ENCODE data around the gene C15orf39.

Gene C15orf39

DNA sequence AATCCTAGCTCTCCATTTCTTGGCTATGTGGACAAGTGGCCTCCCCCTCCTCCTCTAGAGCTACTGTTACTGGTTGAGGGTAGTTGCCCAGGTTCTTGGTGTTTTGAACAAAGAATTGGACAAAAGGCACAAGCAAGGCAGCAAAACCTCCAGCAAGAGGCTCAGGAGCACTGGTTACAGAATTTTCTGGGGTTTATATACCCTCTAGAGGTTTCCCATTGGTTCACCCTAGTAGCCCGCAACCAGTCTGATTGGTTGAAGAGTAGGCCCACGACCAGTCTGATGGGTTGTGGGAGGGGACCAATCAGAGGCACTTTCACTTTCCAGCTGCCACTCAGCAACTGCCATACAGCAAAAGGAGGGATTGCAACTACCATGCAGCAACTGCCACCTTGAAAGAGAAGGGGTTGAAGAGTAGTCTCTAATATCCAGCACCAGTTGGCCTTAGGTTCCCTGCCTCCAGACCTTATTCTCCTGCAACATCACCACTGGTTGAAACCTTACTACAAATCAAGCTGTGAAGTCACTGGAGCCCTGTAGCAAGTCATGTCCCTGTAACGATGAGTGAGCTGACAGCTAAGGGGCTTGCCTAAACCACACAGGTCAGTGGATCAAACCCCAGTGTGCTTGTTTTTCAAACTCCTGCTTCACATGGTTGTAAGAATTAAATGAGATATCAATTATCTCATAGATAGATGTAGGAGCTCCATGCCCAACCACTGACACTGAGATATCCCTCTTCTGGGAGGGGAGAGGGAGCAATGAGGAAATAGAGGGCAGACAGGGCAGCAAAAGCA lies 2.9 kb upstream of the C15orf39 start:
- peak; percentile 25 for DNase-seq

DNA sequence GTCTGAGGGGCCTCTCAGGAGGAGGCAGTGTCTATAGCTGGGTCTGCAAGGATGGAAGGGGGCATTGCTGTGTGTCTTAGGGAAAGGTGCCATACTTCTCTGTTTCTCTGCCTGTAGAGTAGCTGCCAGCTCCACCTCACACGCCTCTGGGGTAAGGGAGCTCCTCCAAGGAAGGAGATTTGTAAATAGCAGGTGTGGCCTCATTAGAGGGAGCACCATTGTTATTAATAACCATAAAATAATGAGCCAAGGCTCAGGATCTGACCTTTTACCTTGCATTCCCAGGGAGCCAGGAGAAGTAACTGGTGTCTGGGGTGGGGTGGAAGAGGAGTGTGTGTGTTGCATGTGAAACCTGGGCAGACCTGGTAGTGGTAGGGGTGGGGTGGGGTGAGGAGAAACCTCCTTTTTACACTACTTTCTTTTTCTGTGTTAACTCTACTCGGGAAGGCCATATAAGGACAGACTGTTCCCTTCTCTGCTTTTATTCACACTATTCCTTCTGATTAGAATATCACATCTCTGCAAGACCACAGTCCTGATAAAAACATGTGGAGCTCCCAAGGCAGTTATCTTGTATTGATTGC lies 2.2 kb upstream of the C15orf39 start:
- no peak for DNase-seq

DNA sequence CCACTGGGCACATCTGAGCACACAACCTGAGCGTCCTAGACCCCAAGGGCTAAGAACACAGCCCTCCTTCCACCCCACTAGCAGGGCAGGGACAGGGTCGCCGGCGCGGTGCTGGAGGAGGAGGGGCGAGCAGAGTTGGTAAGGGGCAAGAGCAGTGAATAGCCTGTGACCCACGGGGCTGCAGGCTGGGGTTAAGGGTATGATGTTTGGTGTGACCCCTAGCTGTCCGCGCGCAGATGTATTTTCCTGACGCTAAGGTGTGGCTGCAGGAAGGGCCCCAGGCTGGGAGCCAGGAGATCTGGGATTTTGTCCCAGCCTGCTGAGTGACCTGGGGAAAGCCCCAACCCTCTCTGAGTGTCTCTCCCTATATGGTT lies 1.3 kb upstream of the C15orf39 start:
- no peak for DNase-seq

DNA sequence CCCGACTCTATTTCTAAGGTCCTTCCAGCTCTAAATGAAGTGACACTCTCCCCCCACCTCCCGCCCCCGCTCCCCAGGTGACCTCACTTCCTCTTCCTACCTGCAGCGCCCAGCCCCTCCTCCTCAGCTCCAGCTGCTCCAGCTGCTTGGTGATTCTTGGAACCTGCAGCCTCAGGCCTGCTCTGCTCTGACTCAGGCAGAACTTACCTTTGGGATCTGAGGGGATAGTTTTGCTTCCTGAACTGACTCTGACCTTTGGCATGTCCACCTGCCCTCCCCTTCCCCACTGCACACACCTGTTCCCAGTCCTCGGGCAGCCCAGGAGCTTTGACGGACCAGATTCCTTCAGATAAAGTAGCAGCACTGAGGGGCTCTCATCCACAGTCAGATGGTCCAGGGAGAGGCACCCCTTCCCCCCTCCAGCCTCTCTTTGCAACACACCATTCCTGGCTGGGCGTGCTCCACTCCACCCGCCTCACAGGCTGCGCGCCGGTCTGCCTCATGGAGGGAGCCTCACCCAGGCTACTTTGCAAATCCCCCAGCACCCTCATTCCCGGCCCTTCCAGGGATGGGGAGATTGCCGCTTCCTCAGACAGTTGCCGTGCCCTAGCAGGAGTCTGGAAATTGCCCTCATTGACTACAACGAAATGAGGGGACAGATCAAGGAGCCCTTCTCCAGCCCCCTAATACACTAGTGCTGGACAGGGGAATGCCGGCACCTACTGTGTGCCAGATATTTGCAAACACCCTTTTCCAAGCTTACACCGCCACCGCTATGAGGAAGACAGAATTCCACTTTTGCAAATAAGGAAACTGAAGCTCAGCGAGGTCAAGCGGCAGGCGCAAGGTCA lies 692 bp upstream of the C15orf39 start:
- DNase-seq = no peak

DNA sequence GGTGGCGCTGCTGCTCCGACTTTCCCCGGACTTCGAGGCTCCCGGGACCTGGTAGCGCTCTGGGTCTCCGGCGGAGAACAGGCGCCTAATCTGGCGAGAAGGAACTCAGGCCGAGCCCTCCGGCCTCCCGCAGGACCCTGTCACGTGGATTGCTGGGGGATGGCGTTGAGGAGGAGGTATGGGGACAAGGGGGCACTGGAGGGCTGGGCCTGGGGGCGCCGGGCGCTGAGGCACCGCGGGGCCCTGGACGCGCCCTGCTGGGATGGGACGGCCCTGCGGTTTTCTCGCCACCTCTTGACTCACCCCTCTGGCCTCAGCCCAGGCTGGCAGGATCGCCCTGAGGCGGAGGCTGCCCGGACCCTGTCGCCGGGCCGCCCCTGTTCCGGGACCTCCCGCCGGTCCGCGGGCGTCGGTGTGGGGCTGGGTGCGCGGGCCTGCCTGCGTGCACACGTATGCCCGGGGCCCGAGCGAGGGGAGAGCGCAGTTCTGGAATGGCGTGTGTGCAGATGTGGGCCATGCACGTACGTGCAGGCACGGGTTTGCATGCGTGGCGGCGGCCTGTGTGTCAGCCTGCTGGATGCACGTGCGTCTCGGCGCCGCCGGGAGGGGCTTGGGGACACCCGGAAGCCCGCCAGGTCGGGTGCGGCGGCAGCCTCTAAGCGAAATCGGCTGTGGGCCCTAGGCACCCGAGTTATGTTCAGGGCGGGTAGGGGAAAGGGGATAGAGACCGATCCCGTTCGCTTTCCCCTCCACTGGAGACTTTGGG lies 752 bp downstream of the C15orf39 start:
- peak; percentile 57 for DNase-seq

DNA sequence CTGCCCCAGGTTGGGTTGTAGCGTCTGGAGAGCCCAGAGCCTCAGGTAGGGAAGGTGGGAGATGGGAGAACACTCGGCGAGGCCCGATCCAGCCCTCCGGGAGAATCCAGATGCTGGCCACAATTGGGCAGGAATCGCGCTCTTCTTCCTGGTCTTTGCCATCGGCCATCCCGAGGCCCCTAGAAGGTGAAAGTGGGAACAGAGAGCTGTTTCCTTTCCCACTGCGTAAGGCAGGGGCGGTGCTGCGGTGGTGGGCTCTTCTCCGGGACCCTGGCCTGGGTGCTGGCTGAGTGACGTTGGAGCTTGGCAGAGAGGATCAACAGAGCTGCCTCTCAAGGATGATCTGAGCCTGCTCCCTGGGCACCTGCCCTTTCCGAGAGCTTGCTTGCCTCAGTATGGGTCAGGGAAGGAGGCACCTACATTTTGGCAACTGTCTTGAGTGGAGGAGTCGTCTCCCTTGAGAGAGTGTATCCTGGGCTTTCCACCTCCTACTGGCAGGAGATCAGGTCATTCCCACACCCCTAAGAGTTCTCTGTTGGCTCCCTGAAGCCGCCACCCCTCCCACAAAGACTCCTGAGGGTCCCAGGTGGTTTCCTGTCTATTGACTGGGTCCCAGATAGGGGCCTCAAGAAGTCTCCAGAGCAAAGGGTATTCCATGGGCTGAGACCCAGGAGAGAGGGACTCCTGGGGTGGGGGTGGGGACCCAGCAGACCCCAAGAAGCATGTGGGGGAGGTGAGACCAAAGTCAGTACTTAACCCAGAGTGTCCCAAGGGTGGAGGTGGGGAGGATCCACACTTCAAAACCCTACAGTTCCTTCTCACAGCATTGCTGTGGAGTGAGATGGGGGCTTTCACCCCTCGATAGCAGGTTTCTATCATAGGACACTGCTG lies 1.6 kb downstream of the C15orf39 start:
- no peak for DNase-seq

DNA sequence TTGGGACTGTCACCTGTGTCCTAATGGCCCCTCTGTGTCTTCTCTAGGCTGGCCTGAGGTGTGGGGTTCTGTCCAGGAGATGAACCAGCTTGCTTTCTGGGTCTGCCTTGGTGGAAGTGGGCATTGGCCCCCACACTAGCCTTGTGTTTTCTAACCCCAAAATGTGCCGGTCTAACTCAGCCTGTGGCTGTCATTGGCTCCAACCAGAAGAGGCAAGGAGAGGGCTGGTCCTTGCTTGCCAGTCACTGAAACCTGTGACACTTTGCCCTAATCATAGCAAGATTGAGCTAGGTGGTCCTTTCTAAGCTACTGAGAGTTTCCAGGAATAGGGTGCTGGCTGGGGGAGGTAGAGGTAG lies 2.2 kb downstream of the C15orf39 start:
- no peak for DNase-seq

DNA sequence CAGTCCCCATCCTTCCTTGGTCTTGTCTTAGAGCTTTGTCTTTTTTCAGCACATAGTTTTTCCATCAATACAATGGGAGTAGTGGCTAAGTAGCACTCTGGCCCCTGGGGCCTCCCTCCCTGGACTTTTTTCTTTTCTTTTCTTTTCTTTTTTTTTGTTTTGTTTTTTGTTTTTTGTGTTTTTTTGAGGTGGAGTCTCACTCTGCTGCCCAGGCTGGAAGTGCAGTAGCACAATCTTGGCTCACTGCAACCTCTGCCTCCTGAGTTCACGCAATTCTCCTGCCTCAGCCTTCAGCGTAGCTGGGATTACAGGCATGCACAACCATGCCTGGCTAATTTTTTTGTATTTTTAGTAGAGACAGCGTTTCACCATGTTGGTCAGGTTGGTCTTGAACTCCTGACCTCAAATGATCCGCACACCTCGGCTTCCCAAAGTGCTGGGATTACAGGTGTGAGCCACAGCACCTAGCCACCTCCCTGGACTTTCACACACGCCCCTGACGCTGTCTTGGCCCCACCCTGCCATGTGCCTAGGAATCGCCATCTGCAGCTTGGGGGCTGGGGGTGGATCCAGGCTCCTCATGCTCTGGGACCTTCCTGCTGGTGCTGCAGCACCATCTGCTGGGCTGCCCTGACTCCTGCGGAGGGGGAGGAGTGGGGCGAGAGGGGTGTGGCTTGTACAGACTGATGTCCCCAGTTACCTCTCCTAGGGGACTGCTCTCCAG lies 2.8 kb downstream of the C15orf39 start:
- peak; percentile 85 for DNase-seq

DNA sequence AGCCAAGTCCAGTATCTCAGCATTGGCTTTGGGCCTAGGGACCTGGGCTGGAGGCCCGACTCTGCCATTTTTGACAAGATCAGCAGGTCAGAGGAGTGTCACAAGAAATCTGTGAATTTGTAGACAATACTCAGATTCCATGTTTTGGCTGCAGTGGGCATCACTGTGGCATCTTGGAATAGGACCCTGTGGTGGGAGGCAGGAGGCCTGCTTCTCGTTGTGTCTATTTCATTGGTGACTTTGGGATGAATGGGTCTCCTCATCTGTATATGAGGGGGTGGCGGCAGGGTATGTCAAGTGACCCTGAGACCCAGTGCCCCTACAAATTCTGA lies 3.3 kb downstream of the C15orf39 start:
- DNase-seq = no peak

DNA sequence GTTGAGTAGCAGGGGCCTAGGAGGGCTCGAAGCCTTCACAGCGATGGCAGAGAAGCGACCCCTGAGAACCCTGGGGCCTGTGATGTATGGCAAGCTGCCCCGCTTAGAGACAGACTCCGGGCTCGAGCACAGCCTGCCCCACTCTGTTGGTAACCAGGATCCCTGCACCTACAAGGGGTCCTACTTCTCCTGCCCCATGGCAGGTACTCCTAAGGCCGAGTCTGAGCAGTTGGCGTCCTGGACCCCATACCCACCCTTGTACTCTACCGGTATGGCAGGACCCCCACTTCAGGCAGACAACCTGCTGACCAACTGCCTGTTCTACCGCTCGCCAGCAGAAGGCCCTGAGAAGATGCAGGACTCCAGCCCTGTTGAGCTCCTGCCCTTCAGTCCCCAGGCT lies 4.3 kb downstream of the C15orf39 start:
- no peak for DNase-seq

DNA sequence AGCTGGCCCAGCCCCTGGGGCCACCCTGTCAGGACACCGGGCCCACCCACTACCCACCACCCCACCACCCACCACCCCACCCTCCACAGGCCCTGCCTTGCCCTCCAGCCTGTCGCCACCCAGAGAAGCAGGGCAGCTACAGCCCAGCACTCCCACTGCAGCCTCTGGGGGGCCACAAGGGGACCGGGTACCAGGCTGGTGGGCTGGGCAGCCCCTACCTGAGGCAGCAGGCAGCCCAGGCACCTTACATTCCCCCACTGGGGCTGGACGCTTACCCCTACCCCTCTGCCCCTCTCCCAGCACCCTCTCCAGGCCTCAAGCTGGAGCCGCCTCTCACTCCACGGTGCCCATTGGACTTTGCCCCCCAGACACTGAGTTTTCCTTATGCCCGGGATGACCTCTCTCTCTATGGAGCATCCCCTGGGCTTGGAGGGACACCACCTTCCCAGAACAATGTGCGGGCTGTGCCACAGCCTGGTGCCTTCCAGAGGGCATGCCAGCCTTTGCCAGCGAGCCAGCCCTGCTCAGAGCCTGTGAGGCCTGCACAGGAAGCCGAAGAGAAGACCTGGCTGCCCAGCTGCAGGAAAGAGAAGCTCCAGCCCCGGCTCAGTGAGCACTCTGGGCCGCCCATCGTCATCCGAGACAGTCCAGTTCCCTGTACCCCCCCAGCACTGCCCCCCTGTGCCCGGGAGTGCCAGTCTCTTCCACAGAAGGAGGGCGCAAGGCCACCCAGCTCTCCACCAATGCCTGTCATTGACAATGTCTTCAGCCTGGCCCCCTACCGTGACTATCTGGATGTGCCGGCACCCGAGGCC lies 5.3 kb downstream of the C15orf39 start:
- no peak for DNase-seq

DNA sequence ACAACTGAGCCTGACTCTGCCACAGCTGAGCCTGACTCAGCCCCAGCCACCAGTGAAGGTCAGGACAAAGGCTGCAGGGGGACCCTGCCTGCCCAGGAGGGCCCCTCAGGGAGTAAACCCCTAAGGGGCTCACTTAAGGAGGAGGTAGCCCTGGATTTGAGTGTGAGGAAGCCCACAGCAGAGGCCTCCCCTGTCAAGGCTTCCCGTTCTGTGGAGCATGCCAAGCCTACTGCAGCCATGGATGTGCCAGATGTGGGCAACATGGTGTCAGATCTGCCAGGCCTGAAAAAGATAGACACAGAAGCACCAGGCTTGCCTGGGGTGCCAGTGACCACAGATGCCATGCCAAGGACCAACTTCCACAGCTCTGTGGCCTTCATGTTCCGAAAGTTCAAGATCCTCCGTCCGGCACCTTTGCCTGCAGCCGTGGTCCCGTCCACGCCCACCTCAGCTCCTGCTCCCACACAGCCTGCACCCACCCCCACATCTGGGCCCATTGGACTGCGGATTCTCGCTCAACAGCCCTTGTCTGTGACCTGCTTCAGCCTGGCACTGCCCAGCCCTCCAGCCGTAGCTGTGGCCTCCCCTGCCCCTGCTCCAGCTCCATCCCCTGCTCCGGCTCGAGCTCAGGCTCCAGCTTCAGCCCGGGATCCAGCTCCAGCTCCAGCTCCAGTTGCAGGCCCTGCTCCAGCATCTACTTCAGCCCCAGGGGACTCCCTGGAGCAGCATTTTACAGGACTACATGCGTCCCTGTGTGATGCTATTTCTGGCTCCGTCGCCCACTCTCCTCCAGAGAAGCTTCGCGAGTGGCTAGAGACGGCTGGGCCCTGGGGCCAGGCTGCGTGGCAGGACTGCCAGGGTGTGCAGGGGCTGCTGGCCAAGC lies 6.2 kb downstream of the C15orf39 start:
- no peak for DNase-seq

DNA sequence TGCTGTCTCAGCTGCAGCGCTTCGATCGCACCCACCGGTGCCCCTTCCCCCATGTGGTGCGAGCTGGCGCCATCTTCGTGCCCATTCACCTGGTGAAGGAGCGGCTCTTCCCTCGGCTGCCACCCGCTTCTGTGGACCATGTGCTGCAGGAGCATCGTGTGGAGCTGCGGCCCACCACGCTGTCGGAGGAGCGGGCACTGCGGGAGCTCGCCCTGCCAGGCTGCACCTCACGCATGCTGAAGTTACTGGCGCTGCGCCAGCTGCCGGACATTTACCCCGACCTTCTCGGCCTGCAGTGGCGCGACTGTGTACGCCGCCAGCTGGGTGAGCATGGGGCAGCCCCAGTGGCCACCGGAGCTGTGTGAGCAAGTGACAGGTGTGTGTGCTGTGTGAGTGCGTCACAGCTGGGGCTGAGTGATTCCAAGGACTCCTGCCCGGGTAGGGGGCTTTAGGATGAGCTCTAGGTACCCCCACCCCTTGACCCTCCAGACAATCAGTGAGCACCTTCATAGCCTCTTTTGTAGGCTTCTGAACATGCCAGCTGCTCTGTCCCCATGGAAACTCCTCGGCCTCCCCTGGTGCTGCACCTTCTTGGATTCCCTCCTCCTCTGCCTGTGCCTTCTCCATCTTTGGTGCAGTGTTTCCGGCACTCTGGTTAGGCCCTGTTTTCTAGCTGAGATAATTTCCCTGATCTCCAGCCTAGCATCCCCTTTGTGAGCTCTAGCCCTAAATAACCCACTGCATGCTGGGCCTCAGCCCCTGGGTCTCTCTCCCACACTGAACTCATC lies 7.0 kb downstream of the C15orf39 start:
- DNase-seq = no peak

DNA sequence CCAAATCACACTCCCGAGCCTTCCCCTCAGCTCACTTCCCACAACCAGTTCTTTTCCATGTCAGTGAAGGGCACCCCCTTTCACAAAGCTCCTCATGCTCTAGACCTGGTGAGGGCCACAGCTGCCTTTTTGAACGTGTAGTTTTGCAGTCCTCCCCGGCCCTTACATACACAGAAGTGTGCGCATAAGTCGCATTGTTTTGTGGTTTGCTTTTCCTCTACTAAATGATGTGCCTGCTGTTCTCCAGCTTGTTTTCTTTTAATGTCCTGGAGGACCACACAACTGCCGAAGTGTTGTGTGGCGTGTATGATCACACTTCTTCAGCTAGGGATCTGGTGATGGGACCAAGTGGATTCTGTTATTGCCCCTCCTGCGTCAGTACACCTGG lies 7.6 kb downstream of the C15orf39 start:
- DNase-seq = no peak

DNA sequence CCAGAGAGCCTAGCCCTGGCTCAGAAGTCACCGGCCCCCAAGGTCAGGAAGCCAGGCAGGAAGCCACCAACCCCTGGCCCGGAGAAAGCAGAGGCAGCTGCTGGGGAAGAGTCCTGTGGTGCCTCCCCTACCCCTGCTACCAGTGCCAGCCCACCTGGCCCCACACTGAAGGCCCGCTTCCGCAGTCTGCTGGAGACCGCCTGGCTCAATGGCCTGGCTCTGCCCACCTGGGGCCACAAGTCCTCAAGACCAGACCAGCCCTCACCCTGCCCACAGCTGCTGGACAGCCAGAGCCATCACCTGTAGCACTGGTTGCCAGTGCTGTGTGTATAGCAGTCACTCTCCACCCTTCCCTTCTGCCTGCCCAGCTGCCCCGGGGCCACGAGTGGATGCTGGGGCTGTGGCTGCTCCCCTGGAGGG lies 9.1 kb downstream of the C15orf39 start:
- no peak for DNase-seq

DNA sequence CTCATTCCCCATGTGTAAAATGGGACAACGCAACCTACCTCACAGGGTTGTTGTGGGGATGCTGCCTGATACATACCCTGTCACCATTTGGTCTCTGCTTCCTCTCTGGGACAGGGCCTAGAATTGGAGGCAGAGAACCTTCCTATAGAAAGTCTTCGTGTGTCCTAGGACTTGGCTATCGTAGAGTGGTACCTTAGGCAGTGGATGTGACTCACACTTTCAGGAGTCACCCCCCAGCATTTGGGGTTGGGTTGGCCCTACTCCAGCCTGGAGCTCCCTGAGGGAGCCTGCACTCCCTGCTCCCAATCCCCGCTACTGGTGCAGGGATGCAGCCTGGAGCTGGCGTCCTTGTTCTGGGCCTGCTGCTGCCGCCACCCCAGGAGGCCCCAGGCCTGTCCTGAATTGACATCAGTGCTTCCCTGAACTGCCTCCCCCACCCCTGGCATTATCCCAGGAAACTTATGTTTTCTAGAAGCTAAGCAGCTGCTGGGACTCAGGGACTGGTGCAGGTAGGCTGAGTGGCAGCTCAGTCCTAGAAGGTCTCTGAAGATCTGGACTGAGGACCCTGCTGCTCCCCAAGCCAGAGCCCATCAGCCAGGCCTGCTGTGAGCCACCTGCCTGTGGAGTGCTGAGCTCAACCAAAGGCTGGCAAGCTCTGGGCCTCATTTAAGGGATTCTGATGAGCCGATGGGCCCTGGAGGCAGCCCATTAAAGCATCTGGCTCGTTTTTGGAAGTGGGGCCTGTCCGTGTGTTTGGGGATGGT lies 9.9 kb downstream of the C15orf39 start:
- DNase-seq = no peak

DNA sequence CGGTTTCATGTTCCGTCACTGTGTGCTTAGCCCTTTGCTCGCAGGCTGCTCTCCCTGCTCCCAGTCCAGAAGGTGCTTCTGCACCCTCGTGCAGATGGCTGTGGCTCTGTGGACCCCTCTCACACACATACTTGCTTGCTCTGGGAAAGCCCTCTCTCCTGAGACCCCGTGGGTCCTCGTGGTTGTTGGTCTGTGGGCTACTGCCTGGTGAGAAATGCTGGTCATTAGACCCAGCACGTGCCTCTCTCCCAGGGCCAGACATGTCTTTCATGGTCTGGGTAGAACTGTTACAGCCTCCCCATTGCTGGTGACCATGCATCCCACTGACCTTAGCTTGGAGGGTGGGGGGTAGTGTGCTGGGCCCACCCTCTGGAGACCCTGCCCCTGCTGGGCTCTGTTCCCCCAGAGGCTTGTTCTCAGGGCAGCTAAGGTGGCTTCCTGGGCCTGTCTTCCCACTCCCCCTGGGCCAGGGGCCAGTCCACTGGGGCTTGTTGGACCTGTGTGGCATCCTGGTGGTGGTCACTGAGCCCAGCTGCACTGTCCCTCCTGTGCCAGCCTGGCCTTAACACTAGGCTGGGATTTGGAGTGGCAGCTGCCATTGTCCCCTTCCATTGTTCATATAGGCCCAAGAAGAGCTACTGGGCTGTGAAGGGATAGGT lies 10.6 kb downstream of the C15orf39 start:
- no peak for DNase-seq
